Fibroblast of lung (primary cell): ENCODE results near the gene WWOX. TPM values are rescaled to one million over a fixed set of nuclear protein-coding genes. Genes with fewer than 3 reads are reported as not detected.

Experiments
- DNase-seq, 2 donors: peaks; one replicate each; pipeline versions ENCODE4 v3.0.0 to v3.0.0-alpha.2; 2010; ENCODE audit warnings: low read depth in 2 of 2
- H2AFZ ChIP-seq: 2 replicates; pipeline ENCODE4 v1.5.1; 2012; ENCODE audit warnings: low read length, control low read depth, inconsistent platforms
- H3K27ac ChIP-seq: 2 replicates; pipeline ENCODE4 v1.5.1; 2011; ENCODE audit warnings: low read length, control low read depth; ENCODE audit not compliant: insufficient read depth
- H3K27me3 ChIP-seq: 2 replicates; pipeline ENCODE4 v1.5.1; 2011; ENCODE audit warnings: mild to moderate bottlenecking, low read length; ENCODE audit not compliant: control insufficient read depth, insufficient read depth
- H3K36me3 ChIP-seq: 2 replicates; pipeline ENCODE4 v1.5.1; 2011; ENCODE audit warnings: low read length; ENCODE audit not compliant: control insufficient read depth, insufficient read depth
- H3K4me1 ChIP-seq: 2 replicates; pipeline ENCODE4 v1.5.1; 2011; ENCODE audit warnings: low read length; ENCODE audit not compliant: control insufficient read depth, insufficient read depth; ENCODE audit errors: extremely low read depth
- H3K4me2 ChIP-seq: 2 replicates; pipeline ENCODE4 v1.5.1; 2011; ENCODE audit warnings: low read length, control low read depth; ENCODE audit not compliant: insufficient read depth; ENCODE audit errors: extremely low read depth
- H3K4me3 ChIP-seq, 4 experiments: fragments of 200-600 bp in 1 of 4; sonication (generic) in 1 of 4; replicated peaks in 1 of 4; 2 replicates each; pipeline ENCODE4 v1.5.1; 2011 to 2016; ENCODE audit warnings: low read length in 4 of 4, low read depth in 3 of 4, mild to moderate bottlenecking in 3 of 4, control low read depth in 2 of 4, inconsistent platforms in 1 of 4, mixed read lengths in 1 of 4; ENCODE audit not compliant: insufficient read depth in 1 of 4; ENCODE audit errors: control extremely low read depth in 1 of 4
- H3K79me2 ChIP-seq: 2 replicates; pipeline ENCODE4 v1.5.1; 2012; ENCODE audit warnings: mild to moderate bottlenecking, low read length, inconsistent platforms; ENCODE audit not compliant: control insufficient read depth, insufficient read depth
- H3K9ac ChIP-seq: 2 replicates; pipeline ENCODE4 v1.5.1; 2011; ENCODE audit warnings: mild to moderate bottlenecking, low read length, control low read depth; ENCODE audit not compliant: insufficient read depth
- H3K9me3 ChIP-seq: 2 replicates; pipeline ENCODE4 v1.5.1; 2012; ENCODE audit warnings: low read depth, low read length; ENCODE audit not compliant: control insufficient read depth, insufficient read depth
- H4K20me1 ChIP-seq: 2 replicates; pipeline ENCODE4 v1.5.1; 2011; ENCODE audit warnings: low read length; ENCODE audit not compliant: control insufficient read depth, insufficient read depth; ENCODE audit errors: extremely low read depth
- CTCF ChIP-seq, 2 donors: IDR thresholded peaks in 1 of 2; conservative IDR thresholded peaks in 1 of 2; 1 replicate in 1 of 2; 2 replicates in 1 of 2; pipeline ENCODE4 v1.5.1; 2011 to 2012; ENCODE audit warnings: low read length in 2 of 2, control low read depth in 1 of 2, inconsistent platforms in 1 of 2, low read depth in 1 of 2, mild to moderate bottlenecking in 1 of 2
- EZH2 ChIP-seq: IDR thresholded peaks from 2 replicates; pipeline ENCODE4 v1.5.1; 2012; ENCODE audit warnings: low read length, control low read depth, mild to moderate bottlenecking; ENCODE audit errors: missing control alignments
- polyA plus RNA-seq, 2 donors: library from polyadenylated mRNA; depleted of rRNA in 1 of 2; stranded (reverse) in 1 of 2; unstranded in 1 of 2; fragments of >200 nt; gene quantifications; 2 replicates each; pipeline ENCODE4 v1.2.1, GENCODE V29; 2011 to 2012; ENCODE audit warnings: missing spikeins in 1 of 2
- total RNA-seq: library from RNA; depleted of rRNA; stranded (reverse); fragments of >200 nt; gene quantifications from 2 replicates; pipeline ENCODE4 v1.2.1, GENCODE V29; 2014

WWOX gene
- total and polyA plus RNA-seq, 2 donors (not counting 1 experiment from before 2014, with no cell fraction given), result 5.6 to 16.3 TPM

- Histone ChIP-seq H3K4me1 (no peaks in the 10 kb centered on the region), H3K9ac (no peak overlapping the region), H3K4me3 (no peak overlapping the region), H2AFZ (no peak overlapping the region), H3K27me3 (no peaks in the 10 kb centered on the region), H3K27ac (no peak overlapping the region), H3K79me2 (no peaks in the 10 kb centered on the region), H3K36me3 (no peaks in the 10 kb centered on the region), H3K9me3 (no peaks in the 10 kb centered on the region), H3K4me2 (no peak overlapping the region), H4K20me1 (no peaks in the 10 kb centered on the region)
- TF ChIP-seq CTCF (conservative IDR thresholded peaks at IDR 0.05 in 1 of 2, IDR thresholded peaks at IDR 0.05 in 1 of 2; ENCODE audit: low read depth in 1 of 2, low read length in 2 of 2), result no peak
- no peak for TF ChIP-seq EZH2
- peak in 1 of 2 donors; percentile 39 for DNase-seq
These were observed 524.9 kb downstream of the WWOX start for GRCh38 chr16:78624366-78624765.

- Histone ChIP-seq H3K9me3 (no peaks in the 10 kb centered on the region), H4K20me1 (no peaks in the 10 kb centered on the region), H3K36me3 (no peaks in the 10 kb centered on the region), H3K27ac (no peak overlapping the region), H3K4me3 (no peak overlapping the region), H3K4me1 (no peaks in the 10 kb centered on the region), H3K27me3 (no peaks in the 10 kb centered on the region), H2AFZ (no peak overlapping the region), H3K79me2 (no peaks in the 10 kb centered on the region), H3K9ac (no peak overlapping the region), H3K4me2 (no peak overlapping the region)
- TF ChIP-seq EZH2 (no peak), CTCF (conservative IDR thresholded peaks at IDR 0.05 in 1 of 2, IDR thresholded peaks at IDR 0.05 in 1 of 2; ENCODE audit: low read depth in 1 of 2, low read length in 2 of 2) (no peak)
- DNase-seq, result peak; percentile 50 to 66
These were observed 529.1 kb downstream of the WWOX start for GRCh38 chr16:78628461-78629045.

- Histone ChIP-seq H3K4me1 (no peaks in the 10 kb centered on the region), H3K4me3 (no peak overlapping the region), H3K9me3 (no peaks in the 10 kb centered on the region), H3K4me2 (no peak overlapping the region), H3K79me2 (no peaks in the 10 kb centered on the region), H3K9ac (no peak overlapping the region), H4K20me1 (no peaks in the 10 kb centered on the region), H3K27ac (no peak overlapping the region), H3K36me3 (no peaks in the 10 kb centered on the region), H3K27me3 (no peaks in the 10 kb centered on the region), H2AFZ (no peak overlapping the region)
- peak; percentile 16 to 55 for DNase-seq
- TF ChIP-seq CTCF (conservative IDR thresholded peaks at IDR 0.05 in 1 of 2, IDR thresholded peaks at IDR 0.05 in 1 of 2; ENCODE audit: low read depth in 1 of 2, low read length in 2 of 2) (no peak), EZH2 (no peak)
These were observed 529.7 kb downstream of the WWOX start for GRCh38 chr16:78629173-78629572.
